Measurements from ENCODE around the gene TSPAN14.
"Not testable (repeated sequence)": the region's sequence is repeated elsewhere in the genome, so short reads cannot be mapped to it uniquely, and the experiment has no call there.

The TSPAN14 gene

GRCh38 chr10:80542053-80542452, 87.9 kb downstream of the TSPAN14 start:
- no peak for DNase-seq (ENCODE audit: low read depth)

GRCh38 chr10:80542652-80543318, 88.7 kb downstream of the TSPAN14 start:
- no peak for DNase-seq (ENCODE audit: low read depth)

- not testable (repeated sequence) for DNase-seq (ENCODE audit: low read depth)
Measured at GRCh38 chr10:80543319-80543672, 89.2 kb downstream of the TSPAN14 start.

GRCh38 chr10:80544316-80544953, 90.3 kb downstream of the TSPAN14 start:
- no peak for DNase-seq (ENCODE audit: low read depth)

GRCh38 chr10:80545258-80545881, 91.3 kb downstream of the TSPAN14 start:
- no peak for DNase-seq (ENCODE audit: low read depth)

GRCh38 chr10:80552151-80552646, 98.1 kb downstream of the TSPAN14 start:
- DNase-seq (ENCODE audit: low read depth): no peak

- DNase-seq (ENCODE audit: low read depth): no peak
Measured at GRCh38 chr10:80553436-80553835, 99.3 kb downstream of the TSPAN14 start.

- no peak for DNase-seq (ENCODE audit: low read depth)
Measured at GRCh38 chr10:80554050-80554449, 99.9 kb downstream of the TSPAN14 start.

- DNase-seq (ENCODE audit: low read depth): no peak
Measured at GRCh38 chr10:80555415-80555814, 101.3 kb downstream of the TSPAN14 start.

- no peak for DNase-seq (ENCODE audit: low read depth)
Measured at GRCh38 chr10:80561950-80562349, 107.8 kb downstream of the TSPAN14 start.

GRCh38 chr10:80567292-80567691, 113.2 kb downstream of the TSPAN14 start:
- no peak for DNase-seq (ENCODE audit: low read depth)

GRCh38 chr10:80569131-80569895, 115.2 kb downstream of the TSPAN14 start:
- no peak for DNase-seq (ENCODE audit: low read depth)

- DNase-seq (ENCODE audit: low read depth): no peak
Measured at GRCh38 chr10:80571352-80571751, 117.2 kb downstream of the TSPAN14 start.

- no peak for DNase-seq (ENCODE audit: low read depth)
Measured at GRCh38 chr10:80579181-80579763, 125.2 kb downstream of the TSPAN14 start.

GRCh38 chr10:80579849-80580637, 125.9 kb downstream of the TSPAN14 start:
- DNase-seq (ENCODE audit: low read depth): no peak

- DNase-seq (ENCODE audit: low read depth): no peak
Measured at GRCh38 chr10:80580638-80581468, 126.7 kb downstream of the TSPAN14 start.

GRCh38 chr10:80581469-80581835, 127.3 kb downstream of the TSPAN14 start:
- DNase-seq (ENCODE audit: low read depth): no peak

- no peak for DNase-seq (ENCODE audit: low read depth)
Measured at GRCh38 chr10:80582286-80582960, 128.3 kb downstream of the TSPAN14 start.

Data from stimulated activated CD8-positive, alpha-beta memory T cell treated with anti-CD3 and anti-CD28 coated beads, Interleukin-15, amount 100 ng/mL, for 1 hour (primary cell).